ENCODE data around the gene FAM53A.

- TF ChIP-seq POLR2AphosphoS5 (IDR thresholded peaks at IDR 0.05; ENCODE audit: borderline replicate concordance, low read depth, low read length): no peak
- TF ChIP-seq EZH2 (IDR thresholded peaks at IDR 0.05): no peak
These were observed 32.2 kb upstream of the FAM53A start for GRCh38 chr4:1716065-1716945.

Data from SK-N-MC (cell line).